ENCODE data around the gene LDLRAD4.

The LDLRAD4 gene

GRCh38 chr18:13439461-13439860, 220.9 kb downstream of the LDLRAD4 start:
- DNase-seq = no peak

GRCh38 chr18:13440277-13441248, 222.0 kb downstream of the LDLRAD4 start:
- no peak for DNase-seq

DNA sequence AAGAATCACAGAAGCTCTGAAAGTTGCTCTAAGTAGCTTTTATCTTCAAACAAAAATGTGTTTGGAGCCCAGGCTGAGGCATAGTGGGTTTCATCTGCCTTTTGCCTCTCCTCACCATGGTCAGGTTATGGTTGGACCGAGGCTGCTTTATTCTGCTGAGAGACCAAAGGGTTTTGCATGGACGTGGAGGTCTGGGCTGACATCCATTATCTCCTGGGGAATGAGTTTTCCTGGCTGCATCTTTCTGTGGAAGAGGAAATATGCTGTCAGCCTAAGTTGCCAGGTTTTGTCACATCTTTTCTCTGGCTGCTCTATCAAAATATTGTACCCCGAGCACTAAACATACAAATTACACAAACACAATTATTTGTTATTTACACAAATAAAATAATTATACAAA, 223.2 kb downstream of the LDLRAD4 start:
- DNase-seq = no peak

GRCh38 chr18:13442451-13442850, 223.9 kb downstream of the LDLRAD4 start:
- no peak for DNase-seq

- no peak for DNase-seq
These were observed 225.0 kb downstream of the LDLRAD4 start for GRCh38 chr18:13443552-13443951.

GRCh38 chr18:13444430-13445240, 226.1 kb downstream of the LDLRAD4 start:
- no peak for DNase-seq

DNA sequence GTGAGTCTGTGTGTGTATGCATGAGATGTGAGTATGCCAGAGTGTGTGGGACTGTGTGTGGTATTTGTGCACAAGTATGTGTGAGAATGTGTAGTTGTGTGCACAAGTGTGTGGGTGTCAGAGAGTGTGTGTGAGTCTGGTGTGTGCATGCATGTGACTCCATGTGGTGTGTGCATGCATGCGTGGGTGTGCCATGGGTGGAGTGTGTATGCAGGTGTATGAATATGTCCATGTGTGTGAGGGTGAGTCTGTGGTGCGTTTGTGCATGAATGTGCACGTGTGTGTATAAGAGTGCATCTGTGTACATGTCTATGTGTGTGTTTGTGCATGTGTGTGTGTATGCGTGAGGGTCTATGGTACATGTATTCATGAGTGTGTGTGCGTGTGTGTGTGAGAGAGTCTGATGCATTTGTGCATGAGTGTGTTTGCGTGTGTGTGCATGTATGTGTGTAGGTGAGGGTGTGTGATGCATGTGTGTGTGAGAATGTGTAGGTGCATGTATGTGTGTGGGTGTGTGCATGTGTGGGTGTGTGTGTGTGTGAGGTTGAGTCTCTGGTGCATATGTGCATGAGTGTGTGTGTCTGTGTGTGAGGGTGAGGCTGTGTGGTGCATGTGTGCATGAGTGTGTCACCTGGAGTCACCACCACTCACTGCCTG, 226.8 kb downstream of the LDLRAD4 start:
- no peak for DNase-seq

DNA sequence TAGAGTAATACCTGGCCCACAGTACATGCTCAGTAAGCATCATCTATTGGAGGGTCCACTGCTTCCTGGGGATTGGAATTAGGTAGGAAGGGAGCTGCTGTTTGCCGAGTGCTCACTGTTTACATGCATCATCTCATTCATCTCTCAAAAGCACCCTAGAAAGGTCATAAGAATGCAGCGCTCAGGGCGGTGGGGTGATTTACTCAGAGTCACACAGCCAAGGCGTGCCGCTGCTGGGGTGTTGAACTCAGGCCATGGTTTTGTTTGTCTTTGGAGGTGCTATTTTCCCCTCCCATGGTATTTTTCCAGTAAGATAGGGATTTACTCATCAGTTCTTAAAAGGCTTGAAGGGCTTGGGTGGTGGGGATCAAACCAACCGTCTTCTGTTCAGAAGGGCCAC, 227.5 kb downstream of the LDLRAD4 start:
- no peak for DNase-seq

- DNase-seq = no peak
These were observed 228.3 kb downstream of the LDLRAD4 start for GRCh38 chr18:13446610-13447461.

DNA sequence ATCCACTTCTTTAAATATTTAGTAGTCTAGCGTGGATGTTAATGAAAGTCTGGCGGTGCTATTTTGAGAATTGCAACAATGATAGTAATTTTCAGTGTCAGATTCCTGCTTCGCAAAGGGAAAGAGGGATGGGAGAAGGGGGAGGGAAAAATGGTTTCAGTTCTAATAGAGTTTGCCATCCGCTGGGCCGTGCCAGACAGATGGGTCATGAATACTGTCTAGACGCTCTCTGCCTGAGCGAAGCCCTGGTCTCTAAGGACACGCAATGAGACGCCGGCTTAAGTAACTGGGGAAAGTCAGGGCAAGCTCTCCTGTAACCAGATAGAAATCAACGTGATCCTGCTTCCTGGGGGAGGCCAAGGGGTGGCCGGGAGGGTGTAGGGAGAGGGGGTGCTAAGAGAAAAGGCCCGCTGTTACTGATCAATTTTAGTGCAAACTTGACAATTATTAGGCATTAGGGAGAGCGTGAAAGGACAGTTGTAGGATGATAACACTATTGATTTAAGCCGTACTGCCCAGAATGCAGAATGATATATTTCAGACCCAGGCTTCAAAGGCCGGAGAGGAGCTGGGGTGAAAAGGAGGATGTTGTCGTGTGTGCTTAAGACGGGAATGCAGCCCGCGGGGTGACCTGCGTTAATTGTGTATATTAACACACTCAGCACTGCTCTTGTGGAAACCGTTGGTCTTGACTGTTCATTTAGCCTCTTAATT, 229.2 kb downstream of the LDLRAD4 start:
- DNase-seq = no peak

GRCh38 chr18:13448335-13448795, 229.8 kb downstream of the LDLRAD4 start:
- DNase-seq = no peak

- no peak for DNase-seq
These were observed 231.1 kb downstream of the LDLRAD4 start for GRCh38 chr18:13449651-13450050.

GRCh38 chr18:13450289-13451212, 232.0 kb downstream of the LDLRAD4 start:
- DNase-seq = no peak

DNA sequence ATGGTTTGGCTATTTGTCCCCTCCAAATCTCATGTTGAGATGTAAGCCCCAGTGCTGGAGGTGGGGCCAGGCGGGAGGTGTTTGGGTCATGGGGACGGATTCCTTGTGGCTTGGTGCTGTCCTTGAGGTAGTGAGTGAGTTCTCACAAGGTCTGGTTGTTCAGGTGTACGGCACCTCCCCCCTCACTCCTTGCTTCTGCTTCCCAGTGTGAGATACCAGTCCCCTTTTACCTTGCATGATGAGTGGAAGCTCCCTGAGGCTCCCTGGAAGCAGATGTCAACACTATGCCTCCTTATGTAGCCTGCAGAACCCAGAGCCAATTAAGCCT, 232.6 kb downstream of the LDLRAD4 start:
- no peak for DNase-seq

- DNase-seq = no peak
These were observed 233.3 kb downstream of the LDLRAD4 start for GRCh38 chr18:13451661-13452387.

DNA sequence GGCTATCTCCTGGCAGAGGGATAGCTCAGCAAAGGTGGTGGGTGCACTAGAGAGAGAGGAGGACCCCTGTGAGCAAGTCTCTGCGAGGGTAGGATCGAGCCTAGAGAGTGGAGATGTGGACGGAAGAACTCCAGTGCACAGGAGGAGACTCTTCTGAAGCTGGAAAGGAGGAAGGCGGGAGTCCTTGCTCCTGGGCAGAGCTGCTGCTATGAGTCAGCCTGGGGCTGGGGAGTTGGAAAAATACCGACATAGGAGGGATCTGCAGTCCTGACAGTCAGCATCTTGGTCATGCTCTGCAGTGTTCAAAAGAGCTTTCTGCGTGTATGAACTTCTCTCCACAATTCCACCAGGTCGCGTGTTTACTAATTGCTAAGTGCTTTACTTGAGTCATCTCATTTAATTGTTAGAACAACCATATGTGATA, 233.8 kb downstream of the LDLRAD4 start:
- no peak for DNase-seq

DNA sequence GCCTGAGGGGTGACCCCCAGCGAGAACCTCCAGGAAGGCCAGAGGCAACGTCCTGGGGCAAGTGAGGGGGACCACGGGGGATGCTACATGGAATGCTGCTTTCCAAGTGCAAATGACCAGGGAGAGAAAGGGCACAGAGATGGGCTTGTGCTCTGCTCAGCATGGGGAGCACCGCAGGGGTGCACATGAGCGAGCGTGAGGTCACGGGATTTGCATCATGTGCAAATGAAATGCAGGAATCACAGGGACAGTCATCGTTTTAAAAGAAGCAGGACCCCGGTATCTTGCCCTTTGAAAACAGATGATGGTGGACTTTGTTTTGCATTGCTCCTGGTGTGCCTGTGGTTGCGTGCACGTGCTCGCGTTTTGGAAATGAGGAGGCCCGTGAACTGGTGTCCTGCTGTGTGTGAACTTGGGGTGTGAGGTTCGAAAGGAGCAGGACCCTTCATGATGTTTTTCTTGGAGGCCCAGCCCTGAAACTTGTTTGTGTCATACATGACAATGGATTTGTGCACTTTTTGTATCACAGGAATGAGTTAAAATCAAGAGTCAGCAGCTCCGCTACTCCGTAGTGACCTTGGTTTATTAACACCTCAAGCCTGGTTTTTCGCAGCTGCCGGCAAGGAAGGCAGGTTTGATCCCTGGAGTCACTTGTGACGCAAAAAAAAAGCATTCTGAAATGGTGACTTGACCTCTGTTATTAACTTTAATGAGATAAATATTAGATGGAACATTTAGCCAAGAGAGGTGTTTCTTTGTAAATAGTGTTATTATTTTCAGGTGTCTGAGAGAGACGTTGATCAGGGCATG, 234.5 kb downstream of the LDLRAD4 start:
- DNase-seq = no peak

- no peak for DNase-seq
These were observed 235.2 kb downstream of the LDLRAD4 start for GRCh38 chr18:13453714-13454113.
